NT2/D1 (cell line): ENCODE data around the gene PHKA1.
"Not testable (repeated sequence)": the region's sequence is repeated elsewhere in the genome, so short reads cannot be mapped to it uniquely, and the experiment has no call there.

Experiments
- SUZ12 ChIP-seq: IDR thresholded peaks from 2 replicates; pipeline ENCODE4 v1.6.1; 2011; ENCODE audit not compliant: insufficient read length, insufficient read depth; ENCODE audit errors: extremely low read depth
- YY1 ChIP-seq: IDR thresholded peaks from 2 replicates; pipeline ENCODE4 v1.6.1; 2011; ENCODE audit not compliant: insufficient read length, insufficient read depth
- ZNF274 ChIP-seq: IDR thresholded peaks from 2 replicates; pipeline ENCODE4 v1.6.1; 2011; ENCODE audit warnings: mild to moderate bottlenecking, low read depth, low read length

DNA sequence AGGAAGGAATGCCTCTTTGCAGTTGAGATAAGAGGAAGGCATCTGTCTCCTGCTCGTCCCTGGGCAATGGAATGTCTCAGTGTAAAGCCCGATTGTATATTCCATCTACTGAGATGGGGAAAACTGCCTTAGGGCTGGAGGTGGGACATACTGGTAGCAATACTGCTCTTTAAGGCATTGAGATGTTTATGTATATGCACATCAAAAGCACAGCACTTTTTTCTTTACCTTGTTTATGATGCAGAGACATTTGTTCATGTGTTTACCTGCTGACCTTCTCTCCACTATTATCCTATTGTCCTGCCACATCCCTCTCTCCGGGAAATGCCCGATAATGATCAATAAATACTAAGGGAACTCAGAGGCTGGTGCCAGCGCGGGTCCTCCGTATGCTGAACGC, 19.5 kb upstream of the PHKA1 start:
- not testable (repeated sequence) for TF ChIP-seq ZNF274, YY1, SUZ12
